Heart left ventricle (tissue), 13 donors: ENCODE data around the gene OLIG2.

Experiments used
- CTCF ChIP-seq, 12 donors: fragments of 200-600 bp; sonication (generic) in 4 of 12; IDR thresholded peaks; one replicate each; pipeline versions ENCODE4 v1.5.0 to v1.8.0; 2018 to 2022; ENCODE audit warnings: antibody characterized with exemption in 12 of 12, mild to moderate bottlenecking in 5 of 12
- POLR2A ChIP-seq, 2 donors: fragments of 450-650 bp; IDR thresholded peaks; one replicate each; pipeline ENCODE4 v1.6.1; 2017; ENCODE audit warnings: antibody characterized with exemption in 2 of 2, mild to moderate bottlenecking in 2 of 2, moderate library complexity in 2 of 2
- donor health status: ischemic (EF 13 %, LVEDD 7.1; RV severe dilation, severe dysfunction).
- donor health status: DM: no; HTN: yes; CAD: no.
- donor health status: DM: no; HTN: no; CAD: no.
- donor health status: ischemic (EF 25% LVEDD 6.9; RV normal size, moderate dysfunction).
- donor health status: ischemic (EF 25% LVEDD 5.7; RV mildly dilated, moderate dysfunction).
- donor health status: ischemic (EF 35%, LVEDD 5.7; RV mildly dilated, moderate dysfunction).
- donor health status: nonischemic (EF 11% LVEDD 7.7; RV severe dilation, severe dysfunction).
- donor health status: DM: yes; HTN: yes; CAD: no.
- donor health status: PGD.
- donor health status: ischemic (EF 29% LVEDD 5.4; RV normal size, mild dysfunction).
- donor health status: nonischemic (EF 23%, LVEDD 6.1; RV moderate dilation, normal function).

GRCh38 chr21:33055991-33056390 lies 30.3 kb downstream of the OLIG2 start:
- TF ChIP-seq CTCF (IDR thresholded peaks at IDR 0.05) (no peak), POLR2A (IDR thresholded peaks at IDR 0.05) (no peak)
